ENCODE data around the gene HOXA10. TPM values are rescaled to one million over a fixed set of nuclear protein-coding genes. Genes with fewer than 3 reads are reported as not detected.

Gene HOXA10
- polyA plus RNA-seq, 3 donors from 2014 or later, result 4.2 to 17.3 (median 6.2) TPM

- no peak for DNase-seq
These were observed 36.4 kb upstream of the HOXA10 start for GRCh38 chr7:27210441-27211083.

GRCh38 chr7:27209933-27210440 lies 35.9 kb upstream of the HOXA10 start:
- Mint-ChIP-seq H3K27me3 (ENCODE audit: low read depth in 3 of 3) (peaks cover 35 to 66% (median 54%) of the 10 kb centered on the region in 3 donors), H3K36me3 (no peaks in the 10 kb centered on the region), H3K4me1 (peaks cover 10 to 18% of the 10 kb centered on the region in 2 donors), H3K4me3 (peak overlapping the region in 2 of 5 donors; percentile 40 to 69), H3K27ac (no peak overlapping the region), H3K9me3 (peaks cover 0 to 3% (median 0%) of the 10 kb centered on the region in 6 donors)
- DNase-seq, result no peak

More at GRCh38 chr7:27210441-27211083, 36.4 kb upstream of the HOXA10 start:
- peaks cover 0 to 3% (median 0%) of the 10 kb centered on the region in 6 donors for H3K9me3 Mint-ChIP-seq
- peaks cover 8 to 13% of the 10 kb centered on the region in 2 donors for H3K4me1 Mint-ChIP-seq
- H3K4me3 Mint-ChIP-seq, result peak overlapping the region; percentile 8 to 69 (median 49)
- H3K36me3 Mint-ChIP-seq, result no peaks in the 10 kb centered on the region
- H3K27ac Mint-ChIP-seq, result no peak overlapping the region
- H3K27me3 Mint-ChIP-seq (ENCODE audit: low read depth in 3 of 3), result peaks cover 31 to 63% (median 54%) of the 10 kb centered on the region in 3 donors

- Mint-ChIP-seq H3K27ac (no peak overlapping the region), H3K27me3 (ENCODE audit: low read depth in 3 of 3) (peaks cover 40 to 71% (median 59%) of the 10 kb centered on the region in 3 donors), H3K36me3 (no peaks in the 10 kb centered on the region), H3K9me3 (peaks cover 0 to 3% (median 0%) of the 10 kb centered on the region in 6 donors), H3K4me1 (peaks cover 19 to 23% of the 10 kb centered on the region in 2 donors), H3K4me3 (no peak overlapping the region)
- DNase-seq, result no peak
These were observed 34.9 kb upstream of the HOXA10 start for GRCh38 chr7:27208998-27209397.

- no peak overlapping the region for H3K4me3 Mint-ChIP-seq
These were observed 33.3 kb upstream of the HOXA10 start for GRCh38 chr7:27207348-27207985.

GRCh38 chr7:27205325-27206280 lies 31.5 kb upstream of the HOXA10 start:
- peak overlapping the region in 4 of 5 donors; percentile 18 to 56 (median 50) for H3K4me3 Mint-ChIP-seq
- H3K27ac Mint-ChIP-seq, result no peak overlapping the region
- no peak for DNase-seq
- peaks cover 43 to 80% (median 67%) of the 10 kb centered on the region in 3 donors for H3K27me3 Mint-ChIP-seq (ENCODE audit: low read depth in 3 of 3)
- peaks cover 0 to 3% (median 0%) of the 10 kb centered on the region in 6 donors for H3K9me3 Mint-ChIP-seq
- peaks cover 34 to 39% of the 10 kb centered on the region in 2 donors for H3K4me1 Mint-ChIP-seq
- H3K36me3 Mint-ChIP-seq, result no peaks in the 10 kb centered on the region

More at GRCh38 chr7:27207348-27207985, 33.3 kb upstream of the HOXA10 start:
- Mint-ChIP-seq H3K27ac (no peak overlapping the region), H3K36me3 (no peaks in the 10 kb centered on the region), H3K9me3 (peaks cover 0 to 3% (median 0%) of the 10 kb centered on the region in 6 donors), H3K27me3 (ENCODE audit: low read depth in 3 of 3) (peaks cover 46 to 78% (median 66%) of the 10 kb centered on the region in 3 donors), H3K4me1 (peaks cover 22 to 23% of the 10 kb centered on the region in 2 donors)
- no peak for DNase-seq

GRCh38 chr7:27204851-27205322 lies 30.8 kb upstream of the HOXA10 start:
- peaks cover 36 to 78% (median 68%) of the 10 kb centered on the region in 3 donors for H3K27me3 Mint-ChIP-seq (ENCODE audit: low read depth in 3 of 3)
- H3K27ac Mint-ChIP-seq, result no peak overlapping the region
- H3K36me3 Mint-ChIP-seq, result no peaks in the 10 kb centered on the region
- peaks cover 33 to 40% of the 10 kb centered on the region in 2 donors for H3K4me1 Mint-ChIP-seq
- peaks cover 0 to 3% (median 0%) of the 10 kb centered on the region in 6 donors for H3K9me3 Mint-ChIP-seq
- H3K4me3 Mint-ChIP-seq, result peak overlapping the region in 4 of 5 donors; percentile 40 to 61 (median 52)
- no peak for DNase-seq

GRCh38 chr7:27203964-27204594 lies 30.0 kb upstream of the HOXA10 start:
- H3K27ac Mint-ChIP-seq, result no peak overlapping the region
- H3K4me3 Mint-ChIP-seq, result peak overlapping the region in 2 of 5 donors; percentile 12 to 57
- H3K4me1 Mint-ChIP-seq, result peaks cover 34 to 43% of the 10 kb centered on the region in 2 donors
- peaks cover 34 to 78% (median 67%) of the 10 kb centered on the region in 3 donors for H3K27me3 Mint-ChIP-seq (ENCODE audit: low read depth in 3 of 3)
- no peak for DNase-seq
- no peaks in the 10 kb centered on the region for H3K36me3 Mint-ChIP-seq
- peaks cover 0 to 3% (median 0%) of the 10 kb centered on the region in 6 donors for H3K9me3 Mint-ChIP-seq

- Mint-ChIP-seq H3K36me3 (no peaks in the 10 kb centered on the region), H3K27ac (no peak overlapping the region)
These were observed 29.3 kb upstream of the HOXA10 start for GRCh38 chr7:27203365-27203953.

GRCh38 chr7:27202862-27203134 lies 28.7 kb upstream of the HOXA10 start:
- Mint-ChIP-seq H3K27me3 (ENCODE audit: low read depth in 3 of 3) (peaks cover 41 to 87% (median 75%) of the 10 kb centered on the region in 3 donors), H3K27ac (no peak overlapping the region), H3K4me3 (peak overlapping the region in 2 of 5 donors; percentile 6 to 27), H3K9me3 (peaks cover 0 to 3% (median 0%) of the 10 kb centered on the region in 6 donors), H3K4me1 (peaks cover 39 to 51% of the 10 kb centered on the region in 2 donors), H3K36me3 (no peaks in the 10 kb centered on the region)
- no peak for DNase-seq

More at GRCh38 chr7:27203365-27203953, 29.3 kb upstream of the HOXA10 start:
- peaks cover 36 to 44% of the 10 kb centered on the region in 2 donors for H3K4me1 Mint-ChIP-seq
- H3K4me3 Mint-ChIP-seq, result peak overlapping the region in 1 of 5 donors; percentile 27
- DNase-seq, result no peak
- H3K9me3 Mint-ChIP-seq, result peaks cover 0 to 3% (median 0%) of the 10 kb centered on the region in 6 donors
- H3K27me3 Mint-ChIP-seq (ENCODE audit: low read depth in 3 of 3), result peaks cover 37 to 81% (median 72%) of the 10 kb centered on the region in 3 donors

- Mint-ChIP-seq H3K9me3 (peaks cover 0 to 2% (median 0%) of the 10 kb centered on the region in 6 donors), H3K27ac (no peak overlapping the region), H3K4me3 (peak overlapping the region in 3 of 5 donors; percentile 8 to 39 (median 38)), H3K36me3 (no peaks in the 10 kb centered on the region), H3K27me3 (ENCODE audit: low read depth in 3 of 3) (peaks cover 42 to 87% (median 76%) of the 10 kb centered on the region in 3 donors), H3K4me1 (peaks cover 39 to 53% of the 10 kb centered on the region in 2 donors)
- no peak for DNase-seq
These were observed 28.1 kb upstream of the HOXA10 start for GRCh38 chr7:27202018-27202861.

- no peaks in the 10 kb centered on the region for H3K36me3 Mint-ChIP-seq
- peaks cover 39 to 53% of the 10 kb centered on the region in 2 donors for H3K4me1 Mint-ChIP-seq
- no peak for DNase-seq
- no peaks in the 10 kb centered on the region for H3K9me3 Mint-ChIP-seq
- no peak overlapping the region for H3K27ac Mint-ChIP-seq
- H3K27me3 Mint-ChIP-seq (ENCODE audit: low read depth in 3 of 3), result peaks cover 42 to 88% (median 79%) of the 10 kb centered on the region in 3 donors
- H3K4me3 Mint-ChIP-seq, result peak overlapping the region; percentile 70 to 85 (median 79)
These were observed 27.5 kb upstream of the HOXA10 start for GRCh38 chr7:27201580-27202017.

Measured in immature natural killer cell (primary cell).